Activated CD4-positive, alpha-beta memory T cell treated with anti-CD3 and anti-CD28 coated beads, Interleukin-2, amount 10 ng/mL, durations not matched to agents 7 days and 5 days (primary cell): ENCODE results near the gene MRPL9. TPM values are rescaled to one million over a fixed set of nuclear protein-coding genes. Genes with fewer than 3 reads are reported as not detected.
"Not testable (repeated sequence)": the region's sequence is repeated elsewhere in the genome, so short reads cannot be mapped to it uniquely, and the experiment has no call there.

ENCODE experiments used
- CTCF ChIA-PET: fragments of 350-600 bp; sonication (Branson Sonifier 250); formaldehyde crosslinking; loops from one replicate; lab custom pipeline; 2021; ENCODE audit warnings: antibody characterized with exemption, inconsistent platforms; lab: Charles Lee
- POLR2A ChIA-PET: fragments of 350-600 bp; sonication (Branson Sonifier 250); formaldehyde crosslinking; loops from one replicate; lab custom pipeline; 2021; ENCODE audit warnings: antibody characterized with exemption; lab: Charles Lee
- DNase-seq: peaks from one replicate; pipeline ENCODE4 v3.0.0-alpha.2; 2020
- H3K27ac Mint-ChIP-seq: one replicate; pipeline ENCODE4 v1.8.0; 2021; ENCODE audit warnings: mild to moderate bottlenecking, mixed read lengths
- H3K27me3 Mint-ChIP-seq: one replicate; pipeline ENCODE4 v1.8.0; 2021; ENCODE audit warnings: mixed read lengths
- H3K36me3 Mint-ChIP-seq: one replicate; pipeline ENCODE4 v1.8.0; 2021; ENCODE audit warnings: low read depth, mixed read lengths
- H3K4me1 Mint-ChIP-seq: one replicate; pipeline ENCODE4 v1.8.0; 2021; ENCODE audit warnings: mixed read lengths
- H3K4me3 Mint-ChIP-seq: one replicate; pipeline ENCODE4 v1.8.0; 2021; ENCODE audit warnings: mild to moderate bottlenecking, mixed read lengths
- H3K9me3 Mint-ChIP-seq: one replicate; pipeline ENCODE4 v1.8.0; 2021; ENCODE audit warnings: mixed read lengths
- total RNA-seq, 2 experiments: library from RNA; stranded (reverse); gene quantifications; one replicate each; pipeline ENCODE4 v1.2.3, GENCODE V29; 2021

Gene MRPL9
- total RNA-seq, 2 experiments from 2014 or later = 97.9 to 98.9 TPM

DNA sequence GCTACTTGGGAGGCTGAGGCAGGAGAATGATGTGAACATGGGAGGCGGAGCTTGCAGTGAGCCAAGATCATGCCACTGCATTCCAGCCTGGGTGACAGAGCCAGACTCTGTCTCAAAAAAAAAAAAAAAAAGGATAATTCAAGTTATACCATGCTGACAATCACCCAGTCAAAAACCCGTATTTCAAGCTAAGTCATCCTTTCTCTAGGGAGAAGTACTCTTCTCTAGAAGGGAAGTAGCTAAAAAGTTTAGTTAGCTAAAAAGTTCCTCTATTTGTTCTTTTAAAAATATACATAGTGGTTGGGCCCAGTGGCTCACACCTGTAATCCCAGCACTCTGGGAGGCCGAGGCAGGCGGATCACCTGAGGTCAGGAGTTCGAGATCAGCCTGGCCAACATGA is 17.4 kb upstream of the MRPL9 start:
- H3K27ac Mint-ChIP-seq, DNase-seq, H3K9me3 Mint-ChIP-seq, POLR2A ChIA-PET, H3K27me3 Mint-ChIP-seq, H3K4me1 Mint-ChIP-seq, H3K4me3 Mint-ChIP-seq: not testable (repeated sequence)
- H3K36me3 Mint-ChIP-seq = peaks cover 29% of the 10 kb centered on the region
- CTCF ChIA-PET = interaction anchor here (1.3 to 1.4 kb wide), 2 partner anchors 9 to 49 kb away, joined by 3 to 4 read pairs; partner anchors contain the start of gene TDRKH

DNA sequence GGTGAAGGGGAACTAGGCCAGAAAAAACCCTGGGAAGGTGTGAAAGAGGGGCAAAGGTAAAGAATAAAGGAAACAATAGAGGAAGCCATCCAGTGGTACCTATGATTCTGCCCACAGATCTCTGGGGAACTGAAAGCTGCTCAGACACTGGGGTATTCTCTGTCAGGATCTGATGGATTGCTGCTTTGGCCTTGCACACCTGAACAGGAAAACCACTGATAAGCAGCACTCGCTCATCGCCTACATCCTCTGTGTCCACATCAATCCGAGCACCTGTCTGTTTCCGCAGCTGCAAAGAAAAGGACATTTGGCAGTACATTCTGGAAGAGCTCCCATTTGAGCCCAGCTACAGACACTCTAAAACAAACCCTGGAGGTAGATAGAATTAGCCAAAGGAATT is 16.6 kb upstream of the MRPL9 start:
- Mint-ChIP-seq H3K4me3 (no peak overlapping the region), H3K9me3 (no peaks in the 10 kb centered on the region), H3K36me3 (peaks cover 34% of the 10 kb centered on the region), H3K27ac (no peak overlapping the region), H3K27me3 (no peaks in the 10 kb centered on the region), H3K4me1 (no peaks in the 10 kb centered on the region)
- ChIA-PET POLR2A (no interaction called here), CTCF (interaction anchor here (1.3 to 1.4 kb wide), 3 partner anchors 10 to 50 kb away, joined by 3 to 4 read pairs (median 3); partner anchors contain the start of genes MRPL9 and TDRKH)
- no peak for DNase-seq

DNA sequence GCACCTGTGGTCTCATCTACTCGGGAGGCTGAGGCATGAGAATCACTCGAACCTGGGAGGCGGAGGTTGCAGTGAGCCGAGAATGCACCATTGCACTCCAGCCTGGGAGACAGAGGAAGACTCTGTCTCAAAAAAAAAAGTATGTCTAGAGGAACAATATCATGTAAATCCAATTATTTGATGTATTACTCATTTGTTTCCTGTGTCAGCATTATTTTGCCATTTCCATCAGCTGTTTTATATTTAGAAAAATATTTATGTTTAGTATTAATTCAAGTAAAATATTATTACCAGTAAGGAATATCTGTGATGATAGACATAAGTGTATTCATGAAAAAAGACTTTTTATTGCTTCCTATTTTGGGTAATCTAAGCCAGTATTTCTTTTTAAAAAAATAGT is 14.0 kb upstream of the MRPL9 start:
- DNase-seq = no peak
- Mint-ChIP-seq H3K4me1 (no peaks in the 10 kb centered on the region), H3K36me3 (peaks cover 34% of the 10 kb centered on the region), H3K9me3 (no peaks in the 10 kb centered on the region), H3K27me3 (no peaks in the 10 kb centered on the region), H3K4me3 (no peak overlapping the region), H3K27ac (no peak overlapping the region)
- ChIA-PET POLR2A (interaction anchor here (2.1 kb wide), 1 partner anchor 14 kb away, joined by 9 read pairs; the partner anchor contains the start of gene MRPL9), CTCF (interaction anchor here (1.8 kb wide), 1 partner anchor 12 kb away, joined by 6 read pairs; the partner anchor contains the start of gene TDRKH)

DNA sequence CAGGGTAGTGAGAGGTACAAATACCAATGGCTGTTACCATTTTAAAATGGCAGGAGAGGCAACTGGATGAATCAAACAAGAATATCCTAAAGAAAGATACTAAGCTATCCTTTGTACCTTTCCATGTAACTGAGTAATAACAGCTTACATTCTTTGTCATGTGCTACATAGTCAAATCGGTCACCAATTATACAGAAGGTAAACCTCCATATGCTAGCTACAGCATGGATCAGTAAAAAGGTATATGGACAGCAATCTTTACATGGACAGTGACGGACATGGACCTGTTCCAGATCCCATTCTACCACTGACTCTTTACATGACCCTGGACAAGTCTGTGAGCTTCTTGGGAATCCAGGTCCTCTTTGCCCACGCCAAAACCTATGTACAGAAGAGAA is 13.4 kb upstream of the MRPL9 start:
- ChIA-PET POLR2A (interaction anchor here (2.1 kb wide), 1 partner anchor 13 kb away, joined by 9 read pairs; the partner anchor contains the start of gene MRPL9), CTCF (interaction anchor here (0.6 to 1.8 kb wide), 2 partner anchors 13 to 300 kb away, joined by 3 to 6 read pairs; partner anchors contain the start of gene TDRKH)
- Mint-ChIP-seq H3K9me3 (no peaks in the 10 kb centered on the region), H3K4me1 (no peaks in the 10 kb centered on the region), H3K36me3 (peaks cover 34% of the 10 kb centered on the region), H3K27ac (no peak overlapping the region), H3K4me3 (no peak overlapping the region), H3K27me3 (no peaks in the 10 kb centered on the region)
- DNase-seq = no peak

DNA sequence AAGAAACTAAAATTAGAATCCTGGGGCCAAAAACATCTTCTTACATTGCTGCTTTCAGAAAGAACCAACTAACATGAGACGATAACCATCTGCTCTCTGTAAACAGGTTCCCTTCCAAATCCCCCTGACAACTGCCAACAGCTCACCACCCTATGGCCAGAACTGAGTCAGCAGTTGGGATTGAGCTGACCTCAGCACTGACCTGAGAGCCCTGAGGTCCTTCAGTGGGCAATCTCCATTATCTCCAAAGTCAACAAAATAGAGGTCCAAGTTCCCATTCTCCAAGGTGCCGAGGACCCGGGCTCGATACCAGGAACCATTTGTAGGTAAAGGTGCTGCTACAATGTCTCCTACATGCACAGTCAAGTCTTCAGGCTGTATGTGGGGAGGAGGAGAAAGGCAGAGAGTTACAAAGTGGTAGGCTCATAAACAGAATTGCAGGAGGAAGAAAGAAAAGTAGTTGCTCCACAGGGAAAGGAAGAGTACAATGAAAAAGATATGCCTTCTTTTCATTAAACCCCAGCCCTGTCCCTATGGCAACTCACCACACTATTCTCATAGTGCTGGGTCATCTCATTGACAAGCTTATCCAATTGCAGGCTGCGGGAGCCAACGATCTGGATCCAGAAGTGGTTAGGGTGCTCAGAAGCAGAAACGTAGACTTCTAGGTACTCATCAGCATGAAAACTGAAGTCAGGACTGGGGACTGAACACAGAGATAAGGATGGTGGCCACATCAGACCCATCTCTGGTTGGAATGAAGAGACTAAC is 12.8 kb upstream of the MRPL9 start:
- POLR2A ChIA-PET = interaction anchor here (1.0 to 2.1 kb wide), 3 partner anchors 13 to 14 kb away, joined by 3 to 10 read pairs (median 9); partner anchors contain the start of gene MRPL9
- H3K4me1 Mint-ChIP-seq = no peaks in the 10 kb centered on the region

DNA sequence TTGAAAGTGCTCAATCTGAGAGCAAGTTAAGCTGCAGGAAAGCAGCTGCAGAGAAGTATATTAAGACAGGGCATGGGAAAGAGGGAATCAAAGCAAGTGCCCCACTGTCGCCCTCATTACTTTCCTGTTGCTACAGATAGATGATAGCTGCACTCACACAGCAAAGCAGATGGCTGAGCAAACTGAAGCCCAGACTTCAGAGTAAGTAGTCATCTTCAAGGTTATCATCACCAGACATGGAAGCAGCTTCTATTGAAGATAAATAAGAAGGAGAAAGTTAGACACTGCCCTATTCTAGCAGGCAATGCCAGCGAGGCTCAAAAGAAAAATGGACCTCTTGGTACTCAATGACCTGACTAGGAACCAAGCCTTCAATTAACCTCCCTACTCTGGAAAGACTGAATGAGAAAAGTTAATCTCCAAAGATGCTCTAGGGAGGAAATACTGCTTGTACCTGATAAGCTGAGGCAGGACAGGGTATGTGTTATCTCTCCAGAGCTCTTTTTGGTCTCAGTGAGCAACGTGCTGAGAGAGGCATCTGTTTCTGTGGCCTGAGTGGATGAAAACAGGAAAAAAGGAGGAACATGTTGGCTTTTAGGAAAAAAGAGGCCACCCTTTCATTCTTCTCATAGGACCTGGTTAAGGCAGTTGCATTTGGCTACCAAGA is 11.1 kb upstream of the MRPL9 start:
- Mint-ChIP-seq H3K4me1 (no peaks in the 10 kb centered on the region), H3K4me3 (no peak overlapping the region), H3K27me3 (no peaks in the 10 kb centered on the region), H3K27ac (no peak overlapping the region), H3K36me3 (peaks cover 29% of the 10 kb centered on the region), H3K9me3 (no peaks in the 10 kb centered on the region)
- CTCF ChIA-PET = interaction anchor here (0.6 to 1.3 kb wide), 3 partner anchors 14 to 435 kb away, joined by 3 read pairs; no protein-coding TSS in a partner anchor
- POLR2A ChIA-PET = interaction anchor here (1.5 to 2.0 kb wide), 2 partner anchors 11 to 41 kb away, joined by 3 to 10 read pairs; partner anchors contain the start of gene MRPL9
- DNase-seq = no peak

More for the DNA sequence above, 12.8 kb upstream of the MRPL9 start:
- no peak for DNase-seq
- no peaks in the 10 kb centered on the region for H3K27me3 Mint-ChIP-seq
- CTCF ChIA-PET = interaction anchor here (0.6 to 1.8 kb wide), 3 partner anchors 14 to 301 kb away, joined by 3 to 6 read pairs (median 3); partner anchors contain the start of gene TDRKH
- H3K27ac Mint-ChIP-seq = no peak overlapping the region
- peaks cover 29% of the 10 kb centered on the region for H3K36me3 Mint-ChIP-seq
- H3K9me3 Mint-ChIP-seq = no peaks in the 10 kb centered on the region
- no peak overlapping the region for H3K4me3 Mint-ChIP-seq

DNA sequence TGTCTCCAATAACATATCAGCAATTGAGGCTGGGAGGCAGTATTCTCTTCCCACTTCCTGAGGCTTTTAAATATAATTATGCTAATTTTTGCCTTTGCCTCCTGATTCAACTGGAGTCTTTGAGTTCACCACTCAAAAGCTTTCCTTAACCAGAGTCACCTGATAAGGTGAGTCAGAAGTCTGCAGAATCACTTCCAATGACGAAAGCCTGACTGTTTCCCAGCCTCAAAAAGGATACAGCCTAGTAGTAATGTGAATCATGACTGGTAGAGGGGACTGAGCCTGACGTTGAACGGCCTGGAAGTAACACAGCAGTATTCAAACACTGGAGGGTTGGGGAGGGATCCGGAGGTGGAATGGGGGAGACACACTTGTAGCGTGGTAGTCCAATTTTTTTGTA is 10.4 kb upstream of the MRPL9 start:
- peaks cover 23% of the 10 kb centered on the region for H3K36me3 Mint-ChIP-seq
- no peak for DNase-seq
- H3K27ac Mint-ChIP-seq = no peak overlapping the region
- no peak overlapping the region for H3K4me3 Mint-ChIP-seq
- H3K4me1 Mint-ChIP-seq = peaks cover 1% of the 10 kb centered on the region
- ChIA-PET POLR2A (interaction anchor here (2.0 kb wide), 1 partner anchor 10 kb away, joined by 9 to 10 read pairs; the partner anchor contains the start of gene MRPL9), CTCF (interaction anchor here (0.6 kb wide), 1 partner anchor 434 kb away, joined by 3 read pairs; no protein-coding TSS in a partner anchor)
- no peaks in the 10 kb centered on the region for H3K9me3 Mint-ChIP-seq
- no peaks in the 10 kb centered on the region for H3K27me3 Mint-ChIP-seq

DNA sequence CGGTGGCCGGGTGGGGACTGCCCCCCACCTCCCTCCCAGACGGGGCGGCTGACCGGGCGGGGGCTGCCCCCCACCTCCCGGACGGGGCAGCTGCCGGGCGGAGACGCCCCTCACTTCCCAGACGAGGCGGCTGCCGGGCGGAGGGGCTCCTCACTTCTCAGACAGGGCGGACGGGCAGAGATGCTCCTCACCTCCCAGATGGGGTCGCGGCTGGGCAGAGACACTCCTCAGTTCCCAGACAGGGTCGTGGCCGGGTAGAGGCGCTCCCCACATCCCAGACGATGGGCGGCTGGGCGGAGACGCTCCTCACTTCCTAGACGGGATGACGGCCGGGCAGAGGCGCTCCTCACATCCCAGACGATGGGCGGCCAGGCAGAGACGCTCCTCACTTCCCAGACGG is 6.0 kb upstream of the MRPL9 start:
- H3K27me3 Mint-ChIP-seq, H3K9me3 Mint-ChIP-seq, DNase-seq, CTCF ChIA-PET, H3K27ac Mint-ChIP-seq, H3K4me3 Mint-ChIP-seq, H3K36me3 Mint-ChIP-seq, POLR2A ChIA-PET: not testable (repeated sequence)
- H3K4me1 Mint-ChIP-seq = peaks cover 20% of the 10 kb centered on the region

DNA sequence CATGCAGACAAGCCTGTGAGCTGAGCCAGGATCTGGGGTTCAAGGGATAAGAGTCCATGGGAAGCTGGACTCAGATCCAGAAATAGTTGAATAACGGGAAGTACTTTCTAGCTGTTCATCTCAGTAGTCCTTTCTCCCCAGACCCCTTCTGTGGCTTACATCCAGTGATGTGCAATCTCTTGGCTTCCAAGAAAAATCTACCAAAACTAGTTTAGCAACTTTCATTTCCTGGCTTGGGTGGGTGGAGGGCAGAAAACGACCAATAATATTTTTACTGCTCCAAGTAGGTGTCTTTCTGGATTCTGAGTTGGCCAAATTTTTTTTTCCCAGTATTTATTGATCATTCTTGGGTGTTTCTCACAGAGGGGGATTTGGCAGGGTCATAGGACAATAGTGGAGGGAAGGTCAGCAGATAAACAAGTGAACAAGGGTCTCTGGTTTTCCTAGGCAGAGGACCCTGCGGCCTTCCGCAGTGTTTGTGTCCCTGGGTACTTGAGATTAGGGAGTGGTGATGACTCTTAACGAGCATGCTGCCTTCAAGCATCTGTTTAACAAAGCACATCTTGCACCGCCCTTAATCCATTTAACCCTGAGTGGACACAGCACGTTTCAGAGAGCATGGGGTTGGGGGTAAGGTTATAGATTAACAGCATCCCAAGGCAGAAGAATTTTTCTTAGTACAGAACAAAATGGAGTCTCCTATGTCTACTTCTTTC is 5.2 kb upstream of the MRPL9 start:
- not testable (repeated sequence) for H3K9me3 Mint-ChIP-seq, H3K4me3 Mint-ChIP-seq, H3K36me3 Mint-ChIP-seq, H3K27me3 Mint-ChIP-seq, H3K27ac Mint-ChIP-seq, DNase-seq
- CTCF ChIA-PET = interaction anchor here (0.7 kb wide), 1 partner anchor 229 kb away, joined by 3 read pairs; no protein-coding TSS in a partner anchor
- H3K4me1 Mint-ChIP-seq = peaks cover 26% of the 10 kb centered on the region
- POLR2A ChIA-PET = interaction anchor here (1.6 kb wide), 1 partner anchor 70 kb away, joined by 3 read pairs; no protein-coding TSS in a partner anchor

DNA sequence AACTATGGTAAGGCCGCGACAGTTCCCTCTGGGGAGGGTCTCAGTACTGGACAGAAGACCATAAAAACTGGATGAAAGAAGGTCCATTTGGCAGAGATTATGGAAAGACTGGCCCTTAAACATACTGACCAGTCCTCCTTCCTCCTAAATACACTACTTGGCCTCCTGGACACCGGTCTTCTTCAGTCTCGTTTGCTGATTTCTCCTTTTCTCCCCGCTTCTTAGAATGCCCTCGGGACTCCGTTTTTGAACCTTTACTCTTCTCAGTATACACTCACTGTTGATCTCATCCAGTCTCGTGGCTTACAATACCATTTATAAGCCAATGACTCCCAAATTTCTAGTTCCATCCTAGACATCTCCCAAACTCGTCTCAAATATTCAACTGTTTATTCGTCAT is 694 bp upstream of the MRPL9 start:
- ChIA-PET POLR2A (interaction anchor here (0.9 to 1.9 kb wide), 25 partner anchors 9 to 565 kb away, joined by 3 to 16 read pairs (median 5); partner anchors contain the start of genes C2CD4D, PSMB4, RIIAD1 and TDRKH), CTCF (interaction anchor here (1.1 to 1.8 kb wide), 5 partner anchors 9 to 77 kb away, joined by 3 to 12 read pairs (median 4); no protein-coding TSS in a partner anchor)
- Mint-ChIP-seq H3K27me3 (no peaks in the 10 kb centered on the region), H3K9me3 (no peaks in the 10 kb centered on the region), H3K4me1 (peaks cover 49% of the 10 kb centered on the region), H3K36me3 (peaks cover 29% of the 10 kb centered on the region), H3K4me3 (peak overlapping the region; percentile 77), H3K27ac (peak overlapping the region; percentile 79)
- DNase-seq = no peak

DNA sequence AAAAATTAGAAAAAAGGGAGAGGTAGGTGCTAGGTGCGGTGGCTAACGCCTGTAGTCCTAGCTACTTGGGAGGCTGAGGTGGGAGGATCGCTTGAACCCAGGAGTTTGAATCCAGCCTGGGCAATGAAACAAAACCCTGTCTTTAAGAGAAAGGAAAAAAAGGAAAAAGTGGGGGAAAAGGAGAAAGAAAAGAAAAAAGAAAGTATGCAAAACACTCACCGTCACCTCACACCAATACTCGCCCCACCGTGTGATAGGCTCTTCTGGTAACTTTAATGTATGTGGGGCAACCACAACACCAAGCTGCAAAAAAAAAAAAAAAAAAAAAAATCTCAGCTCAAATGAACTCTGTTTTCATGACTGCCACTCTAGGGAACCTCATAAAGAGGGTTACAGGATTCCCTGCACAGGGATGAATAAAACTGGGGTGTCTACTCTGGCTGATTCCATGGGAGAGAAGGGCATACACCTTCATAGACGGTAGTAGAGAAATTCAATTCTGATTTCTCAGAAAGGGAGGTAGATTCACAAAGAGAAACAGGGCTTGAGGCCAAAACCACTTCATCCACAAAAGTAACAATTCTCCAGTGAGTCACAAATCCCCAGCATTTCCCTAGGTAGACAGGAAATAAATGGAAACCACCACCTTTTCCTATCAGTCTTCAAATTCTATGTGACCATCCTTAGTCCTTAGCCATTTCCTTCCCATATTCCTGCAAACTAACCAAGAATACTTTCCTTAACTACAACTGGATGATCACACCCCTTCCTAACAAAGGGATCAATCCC is 2.5 kb downstream of the MRPL9 start:
- no peak for DNase-seq
- no peaks in the 10 kb centered on the region for H3K9me3 Mint-ChIP-seq
- ChIA-PET CTCF (interaction anchor here (0.9 kb wide), 1 partner anchor 9 kb away, joined by 3 read pairs; no protein-coding TSS in a partner anchor), POLR2A (interaction anchor here (1.1 kb wide), 1 partner anchor 69 kb away, joined by 5 read pairs; no protein-coding TSS in a partner anchor)
- H3K27ac Mint-ChIP-seq = no peak overlapping the region
- peak overlapping the region; percentile 6 for H3K4me3 Mint-ChIP-seq
- H3K27me3 Mint-ChIP-seq = no peaks in the 10 kb centered on the region
- H3K36me3 Mint-ChIP-seq = peaks cover 45% of the 10 kb centered on the region
- H3K4me1 Mint-ChIP-seq = peaks cover 56% of the 10 kb centered on the region
